Dermis blood vessel endothelial cell (primary cell): Measurements from ENCODE around the gene NELFA. TPM values are rescaled to one million over a fixed set of nuclear protein-coding genes. Genes with fewer than 3 reads are reported as not detected.

Experiments used
- DNase-seq: peaks from one replicate; pipeline ENCODE4 v3.0.0; 2010
- total RNA-seq: library from RNA; depleted of rRNA; stranded (reverse); fragments of >200 nt; gene quantifications from 2 replicates; pipeline ENCODE4 v1.2.3, GENCODE V29; 2014

NELFA gene
- total RNA-seq, 1 donor from 2014 or later = 13.8 TPM

- no peak for DNase-seq
These were observed 47.2 kb downstream of the NELFA start for GRCh38 chr4:1961563-1961962.

GRCh38 chr4:1961038-1961437, 47.7 kb downstream of the NELFA start:
- no peak for DNase-seq

- DNase-seq = no peak
These were observed 48.5 kb downstream of the NELFA start for GRCh38 chr4:1960170-1960825.

- DNase-seq = no peak
These were observed 49.7 kb downstream of the NELFA start for GRCh38 chr4:1959104-1959384.

- no peak for DNase-seq
These were observed 50.3 kb downstream of the NELFA start for GRCh38 chr4:1958276-1959103.

DNA sequence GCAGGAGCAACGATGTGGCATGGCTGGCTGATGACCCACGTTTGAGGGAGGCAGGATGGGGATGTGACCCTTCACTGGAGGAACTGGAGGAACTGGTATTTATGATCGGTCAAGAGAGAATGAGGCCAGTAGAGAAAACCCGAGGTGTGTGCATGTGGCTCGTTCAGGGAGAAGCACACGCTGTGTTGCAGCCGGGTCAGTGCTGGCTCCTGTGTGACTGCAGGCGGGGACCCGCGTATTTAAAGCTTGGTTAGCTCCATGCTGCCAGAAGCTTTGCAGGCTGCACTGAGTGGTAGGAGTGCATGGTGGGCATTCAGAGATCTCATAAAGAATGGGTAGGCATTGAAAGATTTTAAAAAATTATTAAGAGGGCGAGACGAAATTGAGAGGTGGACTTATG, 52.1 kb downstream of the NELFA start:
- no peak for DNase-seq

- no peak for DNase-seq
These were observed 55.4 kb downstream of the NELFA start for GRCh38 chr4:1953335-1953734.

GRCh38 chr4:1952719-1953118, 56.1 kb downstream of the NELFA start:
- no peak for DNase-seq

DNA sequence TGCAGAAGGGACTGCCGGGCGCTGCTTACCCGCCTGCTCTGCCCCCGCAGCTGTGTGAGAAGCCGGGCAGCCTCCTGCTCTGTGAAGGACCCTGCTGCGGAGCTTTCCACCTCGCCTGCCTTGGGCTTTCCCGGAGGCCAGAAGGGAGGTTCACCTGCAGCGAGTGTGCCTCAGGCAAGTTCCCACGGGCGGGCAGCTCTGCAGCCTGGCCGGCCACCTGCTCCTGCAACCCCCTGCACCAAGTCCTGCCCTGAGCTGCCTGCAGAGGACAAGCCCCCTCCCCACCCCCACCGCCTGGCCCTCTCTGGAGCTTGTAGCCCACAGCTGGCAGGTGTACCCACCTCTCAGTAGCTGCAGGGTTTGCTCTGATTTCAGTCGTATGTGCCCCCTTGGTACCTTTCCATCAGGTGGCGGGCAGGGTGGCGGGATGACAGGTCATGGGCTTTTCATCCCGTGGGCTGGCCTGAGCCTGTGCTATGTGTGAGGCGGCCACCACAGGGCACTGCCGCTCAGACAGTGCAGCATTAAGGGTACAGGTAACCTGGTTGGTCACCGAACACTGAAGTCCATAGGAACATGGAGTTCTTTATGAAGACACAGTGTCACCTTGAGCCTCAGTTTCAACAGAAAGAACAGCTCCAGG, 56.6 kb downstream of the NELFA start:
- no peak for DNase-seq

- no peak for DNase-seq
These were observed 58.4 kb downstream of the NELFA start for GRCh38 chr4:1950369-1950768.

GRCh38 chr4:1948892-1949436, 59.8 kb downstream of the NELFA start:
- no peak for DNase-seq

GRCh38 chr4:1948232-1948631, 60.5 kb downstream of the NELFA start:
- no peak for DNase-seq

DNA sequence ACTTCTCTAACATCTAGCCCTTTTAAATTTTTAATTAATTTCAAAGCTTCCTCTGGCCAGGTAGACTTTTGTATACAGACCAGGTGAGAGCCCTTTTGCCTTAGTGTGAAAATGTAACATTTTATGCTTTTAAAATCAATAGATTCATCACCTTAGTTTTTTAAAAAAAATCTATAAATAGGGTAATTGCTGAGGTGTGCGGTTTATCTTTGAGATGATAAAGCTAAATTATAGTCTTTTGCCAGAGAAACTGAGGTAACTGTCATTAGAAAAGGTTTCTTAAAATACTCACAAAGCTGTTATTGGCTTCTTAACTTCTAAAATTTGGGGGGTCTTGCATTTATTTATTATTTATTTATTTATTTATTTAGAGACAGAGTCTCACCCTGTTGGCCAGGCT, 62.9 kb downstream of the NELFA start:
- DNase-seq = no peak

GRCh38 chr4:1945124-1945895, 63.5 kb downstream of the NELFA start:
- DNase-seq = no peak

DNA sequence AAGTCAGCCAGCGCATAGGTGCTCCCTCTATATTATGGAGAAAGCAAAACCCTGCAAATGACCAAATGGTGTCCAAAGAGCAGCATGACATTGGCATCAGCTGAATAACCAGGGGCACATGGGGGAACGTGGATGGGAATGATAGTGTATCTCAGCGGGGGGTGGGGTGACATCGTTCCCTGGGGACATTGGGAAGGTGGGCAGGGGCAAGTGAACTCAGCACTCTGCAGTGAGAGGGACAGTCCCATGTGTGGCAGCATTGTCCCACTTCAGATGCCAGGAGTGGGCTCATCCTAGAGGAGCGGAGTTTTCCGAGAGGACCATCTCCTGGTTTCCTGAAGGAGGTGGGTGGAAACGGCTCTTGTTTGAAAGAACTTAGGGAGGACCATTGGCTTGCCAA, 64.8 kb downstream of the NELFA start:
- DNase-seq = no peak

DNA sequence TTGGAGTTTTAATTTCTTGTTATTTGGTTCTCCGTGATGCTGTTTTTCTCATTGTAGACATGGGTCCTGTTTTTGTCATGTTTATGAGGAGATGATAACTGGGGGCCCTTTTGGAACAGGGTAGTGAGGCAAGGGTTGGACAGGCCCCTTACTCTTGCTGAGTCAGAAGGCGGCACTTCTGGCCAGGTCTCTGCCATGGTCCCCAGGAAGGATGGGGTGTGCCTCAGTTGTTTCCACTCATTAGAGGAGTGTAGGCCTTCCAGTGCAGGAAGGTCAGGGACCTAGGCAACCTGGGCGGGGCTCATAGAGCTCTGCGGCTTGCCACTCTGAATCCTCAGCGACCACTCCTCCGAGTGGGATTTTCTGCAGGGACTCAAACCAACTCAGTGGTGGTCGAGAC, 68.2 kb downstream of the NELFA start:
- peak; percentile 10 for DNase-seq

DNA sequence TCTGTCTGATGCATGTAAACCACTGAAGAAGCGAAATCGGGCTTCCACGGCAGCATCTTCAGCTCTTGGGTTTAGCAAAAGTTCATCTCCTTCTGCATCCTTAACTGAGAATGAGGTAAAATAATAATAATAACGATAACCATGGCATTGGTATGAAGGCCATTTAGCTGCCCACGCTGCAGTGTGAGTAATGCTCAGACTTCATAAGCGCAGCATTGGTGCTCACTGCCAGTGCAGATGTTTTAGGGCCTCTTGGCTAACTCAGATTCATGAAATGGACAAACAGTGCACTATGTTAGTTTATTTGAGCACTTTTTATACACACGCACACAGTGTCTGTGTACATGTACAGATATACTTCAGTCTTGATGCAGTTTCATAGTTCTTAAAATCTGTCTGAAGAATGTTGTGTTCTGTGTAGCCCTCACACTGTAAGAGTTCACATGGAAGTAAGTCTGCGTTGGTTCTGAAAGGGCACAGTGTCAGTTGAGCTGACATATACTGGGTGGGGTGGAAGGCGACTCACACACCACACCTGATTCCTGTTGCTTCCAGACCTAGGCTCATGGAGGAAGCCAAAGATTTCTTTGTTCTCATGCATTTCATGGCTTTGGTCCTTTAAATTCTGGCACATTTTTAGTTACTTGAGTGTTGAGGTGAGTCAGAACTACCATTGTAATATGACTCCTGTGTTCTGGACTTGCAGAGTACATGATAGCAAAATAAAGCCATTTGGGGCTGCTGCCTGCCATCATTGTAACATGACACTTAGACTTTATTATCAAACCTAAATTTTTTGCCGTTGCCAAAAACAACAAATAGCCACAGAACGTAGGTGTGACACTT, 68.9 kb downstream of the NELFA start:
- peak; percentile 81 for DNase-seq

DNA sequence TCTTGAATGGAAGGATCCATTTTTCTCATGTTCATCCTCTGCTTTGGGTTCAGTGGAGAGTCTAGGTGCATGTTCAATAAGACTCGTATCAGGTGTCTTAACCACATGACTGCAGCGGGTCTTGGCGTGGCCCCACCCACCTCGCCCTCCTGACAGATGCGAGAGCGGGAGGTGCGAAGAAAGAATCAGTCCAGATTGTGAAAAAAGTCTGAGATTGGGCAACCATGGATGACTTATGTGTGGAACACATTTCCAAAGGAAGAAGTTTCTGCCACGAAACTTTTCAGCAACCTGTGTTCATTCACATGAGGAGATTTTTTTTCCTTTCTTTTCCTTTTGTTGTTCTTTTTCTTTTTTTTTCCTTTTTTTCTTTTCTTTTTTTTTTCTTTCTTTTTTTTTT, 70.7 kb downstream of the NELFA start:
- no peak for DNase-seq

DNA sequence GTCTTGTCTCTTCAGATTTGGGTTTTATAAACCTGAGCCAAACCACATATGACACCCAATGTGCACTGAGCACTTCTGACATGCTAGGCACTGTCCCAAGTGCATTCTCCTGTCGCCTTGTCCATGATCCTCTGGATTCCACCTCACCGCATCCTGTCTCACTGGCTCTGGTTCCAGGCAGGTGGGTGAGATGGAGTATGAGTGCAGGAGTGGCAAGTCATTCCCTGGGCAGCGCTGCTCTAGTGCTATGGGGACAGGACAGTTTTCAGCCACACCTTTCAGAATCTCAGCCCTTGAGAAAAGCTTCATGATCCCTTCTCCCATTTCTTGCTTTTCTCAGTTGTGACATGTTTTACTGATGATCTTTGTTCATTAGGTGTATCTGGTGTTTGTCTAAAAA, 71.2 kb downstream of the NELFA start:
- DNase-seq = no peak

DNA sequence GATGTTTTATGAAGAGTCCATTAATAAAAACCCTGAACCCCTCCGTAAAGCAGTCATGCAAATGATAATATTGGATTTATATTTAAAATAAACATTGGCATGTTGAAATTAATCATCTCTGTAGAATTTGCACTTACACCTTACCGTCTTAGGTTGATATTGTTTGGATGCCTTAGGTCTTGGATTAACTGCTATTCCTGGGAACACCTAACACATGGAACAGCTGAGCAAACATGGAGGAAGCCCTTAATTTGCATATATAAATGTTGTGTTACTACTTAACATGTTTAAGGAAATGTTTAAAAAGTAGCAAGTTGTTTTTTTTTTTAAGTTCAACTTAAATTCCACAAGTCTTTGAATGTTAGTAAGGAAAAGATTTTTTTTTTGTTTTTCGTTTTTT, 75.1 kb downstream of the NELFA start:
- DNase-seq = no peak

- DNase-seq = no peak
These were observed 76.0 kb downstream of the NELFA start for GRCh38 chr4:1932736-1933135.
